Right lobe of liver (tissue), 6 donors: ENCODE measurements around the gene TPSAB1. TPM values are rescaled to one million over a fixed set of nuclear protein-coding genes. Genes with fewer than 3 reads are reported as not detected.

Experiments
- ATAC-seq, 4 donors: fragments of 200-7000 bp; cut with Tn5 transposase; one replicate each; pipeline ENCODE4 v1.9.1; 2020; ENCODE audit warnings: mild to moderate bottlenecking in 4 of 4, moderate library complexity in 4 of 4
- DNase-seq, 3 donors: peaks; one replicate each; pipeline ENCODE4 v3.0.0-alpha.2; 2020
- H3K27ac ChIP-seq, 3 donors: fragments of 200-600 bp; one replicate each; pipeline ENCODE4 v1.8.0; 2022
- H3K27me3 ChIP-seq, 2 donors: fragments of 200-600 bp; one replicate each; pipeline ENCODE4 v1.8.0; 2022
- H3K36me3 ChIP-seq, 4 donors: fragments of 200-600 bp; sonication (generic) in 1 of 4; one replicate each; pipeline versions ENCODE4 v1.5.1 to v1.8.0; 2017 to 2022; ENCODE audit warnings: control low read depth in 1 of 4
- H3K4me1 ChIP-seq, 4 donors: fragments of 200-600 bp; sonication (generic) in 1 of 4; one replicate each; pipeline versions ENCODE4 v1.5.1 to v1.8.0; 2017 to 2022; ENCODE audit warnings: control low read depth in 1 of 4
- H3K4me3 ChIP-seq, 3 donors: fragments of 200-600 bp; one replicate each; pipeline ENCODE4 v1.8.0; 2022
- H3K9me3 ChIP-seq, 4 donors: fragments of 200-600 bp; sonication (generic) in 1 of 4; one replicate each; pipeline versions ENCODE4 v1.5.1 to v1.8.0; 2017 to 2022; ENCODE audit warnings: control low read depth in 1 of 4
- CTCF ChIP-seq, 4 donors: fragments of 200-600 bp in 3 of 4; fragments of 450-650 bp in 1 of 4; IDR thresholded peaks; one replicate each; pipeline versions ENCODE4 v1.5.1 to v1.8.0; 2016 to 2022; ENCODE audit warnings: antibody characterized with exemption in 4 of 4, mild to moderate bottlenecking in 2 of 4
- POLR2A ChIP-seq: fragments of 450-650 bp; IDR thresholded peaks from one replicate; pipeline ENCODE4 v1.6.1; 2017; ENCODE audit warnings: antibody characterized with exemption, mild to moderate bottlenecking
- WGBS: methylation state at CpG from one replicate; pipeline ENCODE4 v1.1.6; 2018; ENCODE audit warnings: low coverage, low lambda C conversion rate; ENCODE audit not compliant: insufficient coverage; ENCODE audit errors: missing lambda C conversion rate; 5-methylcytosine and 5-hydroxymethylcytosine counted together
- intact Hi-C, 2 donors: fragments of 100-400 bp; cut with DNase I; formaldehyde crosslinking; loops; one replicate each; pipeline versions ENCODE4 v1.11.2 to v1.14.1; 2022
- total RNA-seq, 6 experiments: library from RNA; depleted of rRNA in 2 of 6; stranded (reverse); fragments of >200 nt in 2 of 6; fragmentation: NEBNext Ultra II Directional in 3 of 6; extraction: Animal tissue kit (Norgen Biotek cat#: 25700) in 3 of 6; gene quantifications; one replicate each; pipeline versions ENCODE4 v1.1.0 to v1.2.4, GENCODE V29; 2016 to 2023
- donor health status: DM: no; HTN: yes; CAD: no.
- donor health status: DM: no; HTN: no; CAD: no.
- donor health status: DM: no; HTN: no; CAD: no.
- donor health status: DM: no; HTN: yes; CAD: no.
- donor health status: DM: no; HTN: yes; CAD: no.

The TPSAB1 gene
- total RNA-seq, 6 experiments from 2014 or later, result 0.39 to 1.1 (median 0.81) TPM; not detected in 1

DNA sequence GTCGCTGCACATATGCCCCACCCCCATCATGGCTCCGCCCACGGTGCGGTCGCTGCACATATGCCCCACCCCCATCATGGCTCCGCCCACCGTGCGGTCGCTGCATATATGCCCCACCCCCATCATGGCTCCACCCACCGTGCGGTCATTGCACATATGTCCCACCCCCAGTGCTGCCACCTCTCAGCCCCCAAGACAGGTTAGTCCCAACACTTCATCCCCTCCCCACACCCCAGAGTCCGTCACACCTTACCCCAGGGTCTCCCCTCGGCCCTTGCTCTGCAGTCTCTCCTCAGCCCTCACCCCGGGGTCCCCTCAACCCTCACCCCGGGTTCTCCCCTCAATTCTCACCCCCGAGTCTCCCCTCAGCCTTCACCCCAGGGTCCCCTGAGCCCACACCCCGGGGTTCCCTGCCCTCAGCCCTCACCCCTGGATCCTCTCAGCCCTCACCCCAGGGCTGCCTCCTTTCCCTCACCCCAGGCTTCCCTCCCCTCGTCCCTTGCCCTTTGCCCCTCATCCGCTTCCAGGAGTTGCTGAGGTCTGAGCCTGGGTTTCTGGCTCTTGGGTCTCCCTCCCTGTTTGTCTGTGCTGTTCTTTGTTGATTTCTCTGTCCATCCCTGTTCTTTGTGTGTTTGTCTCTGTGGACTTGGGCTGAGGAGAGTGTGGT lies 41.0 kb upstream of the TPSAB1 start:
- H3K27me3 ChIP-seq, result no peaks in the 10 kb centered on the region
- H3K4me1 ChIP-seq, result peaks cover 0 to under 1% (median 0%) of the 10 kb centered on the region in 4 donors
- H3K36me3 ChIP-seq, result no peaks in the 10 kb centered on the region
- H3K9me3 ChIP-seq, result no peaks in the 10 kb centered on the region
- no peak overlapping the region for H3K4me3 ChIP-seq
- WGBS, result 68% methylated on average over 9 of the region's 19 CpGs
- TF ChIP-seq CTCF (IDR thresholded peaks at IDR 0.05) (no peak), POLR2A (no peak)
- H3K27ac ChIP-seq, result no peak overlapping the region
- intact Hi-C loops, result no loop called here
- DNase-seq (no peak), ATAC-seq (peak in 3 of 4 donors; percentile 18 to 54 (median 18))

- TF ChIP-seq CTCF (IDR thresholded peaks at IDR 0.05), result no peak
- TF ChIP-seq POLR2A, result no peak
These were observed 40.4 kb upstream of the TPSAB1 start for GRCh38 chr16:1200014-1200627.

GRCh38 chr16:1201444-1201843 lies 39.1 kb upstream of the TPSAB1 start:
- DNase-seq (no peak), ATAC-seq (no peak)
- no CpG with 5 or more reads among the region's 25 CpGs for WGBS
- intact Hi-C loops, result no loop called here
- TF ChIP-seq POLR2A (no peak), CTCF (IDR thresholded peaks at IDR 0.05) (no peak)
- H3K27ac ChIP-seq, result no peak overlapping the region
- no peaks in the 10 kb centered on the region for H3K4me1 ChIP-seq
- H3K36me3 ChIP-seq, result peaks cover 0 to 4% (median 0%) of the 10 kb centered on the region in 4 donors
- H3K9me3 ChIP-seq, result no peaks in the 10 kb centered on the region
- no peak overlapping the region for H3K4me3 ChIP-seq
- no peaks in the 10 kb centered on the region for H3K27me3 ChIP-seq

More at GRCh38 chr16:1200014-1200627, 40.4 kb upstream of the TPSAB1 start:
- Histone ChIP-seq H3K36me3 (peaks cover 0 to 1% (median 0%) of the 10 kb centered on the region in 4 donors), H3K4me1 (no peaks in the 10 kb centered on the region), H3K4me3 (no peak overlapping the region), H3K27ac (no peak overlapping the region), H3K27me3 (no peaks in the 10 kb centered on the region), H3K9me3 (no peaks in the 10 kb centered on the region)
- 35% methylated on average over 8 of the region's 38 CpGs for WGBS
- intact Hi-C loops, result no loop called here
- DNase-seq (no peak), ATAC-seq (peak in 1 of 4 donors; percentile 2)

DNA sequence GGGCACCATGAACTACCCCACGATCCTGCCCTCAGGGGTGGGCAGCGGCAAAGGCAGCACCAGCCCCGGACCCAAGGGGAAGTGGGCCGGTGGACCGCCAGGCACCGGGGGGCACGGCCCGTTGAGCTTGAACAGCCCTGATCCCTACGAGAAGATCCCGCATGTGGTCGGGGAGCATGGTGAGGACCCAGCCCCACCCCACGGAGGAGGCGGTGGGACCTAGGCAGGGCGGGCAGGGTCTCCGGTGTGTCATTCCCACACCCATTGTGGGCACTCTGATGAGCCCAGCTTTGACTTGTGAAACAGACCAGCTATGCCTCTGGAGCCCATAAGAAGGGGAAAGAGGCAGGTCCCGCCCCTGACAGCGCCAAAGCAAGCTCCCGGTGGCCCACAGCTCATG lies 38.2 kb upstream of the TPSAB1 start:
- DNase-seq, result no peak
- WGBS, result 95% methylated on average over 4 of the region's 18 CpGs
- no peak for ATAC-seq
- Histone ChIP-seq H3K9me3 (no peaks in the 10 kb centered on the region), H3K36me3 (peaks cover 0 to 4% (median 0%) of the 10 kb centered on the region in 4 donors), H3K4me3 (no peak overlapping the region), H3K4me1 (no peaks in the 10 kb centered on the region), H3K27me3 (no peaks in the 10 kb centered on the region), H3K27ac (no peak overlapping the region)
- TF ChIP-seq POLR2A (no peak), CTCF (IDR thresholded peaks at IDR 0.05) (no peak)
- intact Hi-C loops, result no loop called here
